NCI-H82 treated with DMSO at 0.1 percent for 48 hours (cell line): Measurements from ENCODE around the gene NDNF.

ENCODE experiments used
- DNase-seq: peaks from one replicate; lab custom pipeline; 2025; ENCODE audit not compliant: unreplicated experiment; lab: John Stamatoyannopoulos, UW

NDNF gene

DNA sequence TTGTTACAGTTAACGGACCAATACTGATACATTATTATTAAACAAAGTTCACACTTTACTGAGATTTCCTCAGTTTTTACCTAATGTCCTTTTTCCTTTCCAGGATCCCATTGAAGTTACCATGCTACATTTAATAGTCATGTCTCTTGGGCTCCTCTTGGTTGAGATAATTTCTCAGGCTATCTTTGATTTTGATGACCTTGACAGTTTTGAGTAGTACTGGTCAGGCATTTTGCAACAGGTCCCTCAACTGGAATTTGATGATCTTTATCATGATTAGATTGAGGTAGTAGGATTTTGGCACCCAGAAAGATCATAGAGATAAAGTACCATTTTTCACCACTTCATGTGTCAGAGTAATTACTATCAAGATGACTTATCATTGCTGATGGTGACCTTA lies 53.8 kb downstream of the NDNF start:
- DNase-seq: no peak

- DNase-seq: no peak
Observed at GRCh38 chr4:121016611-121017010, 55.7 kb downstream of the NDNF start.

- DNase-seq: no peak
Observed at GRCh38 chr4:121015421-121015820, 56.9 kb downstream of the NDNF start.

GRCh38 chr4:121014544-121014943 lies 57.8 kb downstream of the NDNF start:
- no peak for DNase-seq

- no peak for DNase-seq
Observed at GRCh38 chr4:121011780-121012340, 60.5 kb downstream of the NDNF start.

DNA sequence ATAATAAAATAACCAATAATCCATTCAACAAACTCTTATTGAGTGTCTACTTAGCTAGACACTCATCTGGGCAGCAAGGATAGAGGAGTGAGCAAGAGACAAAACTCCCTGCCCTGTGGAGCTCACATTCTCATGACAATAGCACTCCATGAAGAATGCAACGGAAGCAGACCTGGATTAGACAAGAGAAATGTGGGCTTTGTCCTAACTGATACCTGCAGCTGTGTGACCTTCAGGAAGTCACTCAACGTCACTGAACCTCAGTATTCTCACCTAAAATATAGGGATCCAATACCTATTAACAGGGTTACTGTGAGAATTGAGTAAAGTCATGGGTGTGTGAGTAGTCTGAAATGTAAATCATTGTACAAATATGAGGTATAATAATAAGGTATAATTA lies 61.2 kb downstream of the NDNF start:
- DNase-seq: no peak

DNA sequence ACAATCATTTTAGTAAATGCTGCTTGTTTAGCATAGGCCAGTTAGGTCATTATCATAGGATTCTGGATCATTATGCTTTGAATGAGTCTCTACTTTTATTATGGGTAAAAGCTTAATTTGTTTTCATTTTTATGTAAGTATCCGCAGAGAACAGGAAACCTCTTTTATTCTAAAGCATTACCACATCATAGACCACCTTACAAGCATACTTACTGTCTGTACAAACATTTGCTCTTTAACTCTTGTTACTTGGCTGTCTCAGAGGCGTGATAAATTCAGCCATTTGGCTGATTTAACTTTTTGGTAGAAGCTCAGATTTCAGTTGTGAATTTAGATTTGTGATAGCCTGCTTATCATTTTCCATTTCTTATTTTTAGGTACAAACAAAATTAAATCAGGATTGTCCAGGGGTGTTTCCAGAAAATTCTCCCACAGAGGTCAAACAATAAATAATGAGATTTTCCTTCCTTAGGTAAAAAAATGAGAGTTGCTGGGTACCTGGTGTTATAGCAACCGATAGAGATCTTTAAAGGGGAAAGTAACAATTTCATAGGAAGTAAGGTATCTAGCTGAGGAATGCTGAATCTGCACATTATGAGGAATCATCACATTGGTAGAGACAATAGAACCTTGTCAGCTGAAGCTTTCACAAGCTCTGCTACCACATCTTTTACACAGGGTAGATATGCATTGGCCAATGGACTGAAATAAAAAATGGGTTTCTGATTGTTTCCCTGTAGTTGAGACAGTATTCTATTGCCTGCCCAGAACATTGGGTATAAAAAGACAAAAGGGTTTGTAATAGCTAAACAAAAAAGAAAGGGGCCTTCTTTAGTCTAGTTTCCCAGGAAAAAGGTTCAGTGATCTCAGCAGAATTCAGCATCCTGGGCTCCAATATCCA lies 62.5 kb downstream of the NDNF start:
- DNase-seq: no peak

DNA sequence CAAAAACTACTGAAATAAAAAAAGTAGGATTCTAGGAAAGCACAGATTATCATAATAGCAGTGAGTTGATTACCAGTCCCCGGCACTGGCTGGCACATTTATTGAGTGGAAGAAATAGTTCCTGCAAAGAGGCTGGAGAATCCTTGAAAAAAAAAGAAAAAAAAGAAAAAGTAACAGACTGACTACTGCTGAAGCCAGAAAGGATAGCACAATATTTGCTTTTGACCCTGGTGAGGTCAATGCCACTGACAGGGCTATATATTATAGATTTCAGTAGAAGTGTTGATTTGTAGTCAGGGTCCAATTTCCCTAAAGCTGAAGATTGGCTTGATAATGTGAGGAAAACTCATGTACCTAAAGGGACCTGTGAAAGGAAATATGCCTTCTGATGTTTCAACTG lies 64.7 kb downstream of the NDNF start:
- no peak for DNase-seq

GRCh38 chr4:121003863-121004262 lies 68.5 kb downstream of the NDNF start:
- DNase-seq: no peak

- no peak for DNase-seq
Observed at GRCh38 chr4:120995266-120996010, 76.9 kb downstream of the NDNF start.

GRCh38 chr4:120994521-120994920 lies 77.8 kb downstream of the NDNF start:
- no peak for DNase-seq

DNA sequence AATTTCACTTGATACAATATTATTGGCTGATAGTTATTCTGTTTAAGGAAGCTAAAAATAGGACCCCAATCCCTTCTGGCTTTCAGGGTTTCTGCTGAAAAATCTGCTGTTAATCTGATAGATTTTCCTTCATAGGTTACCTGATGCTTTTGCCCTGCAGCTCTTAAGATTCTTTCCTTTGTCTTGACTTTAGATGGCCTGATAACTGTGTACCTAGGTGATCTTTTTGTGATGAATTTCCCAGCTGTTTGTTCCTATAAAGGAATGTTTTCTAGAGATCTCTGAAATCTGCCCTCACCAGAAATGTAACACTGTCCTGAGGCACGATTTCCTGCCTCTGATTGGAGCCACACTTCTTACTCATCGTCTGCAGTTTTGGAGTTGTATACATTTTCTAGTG lies 80.5 kb downstream of the NDNF start:
- DNase-seq: no peak

GRCh38 chr4:120990246-120990645 lies 82.1 kb downstream of the NDNF start:
- no peak for DNase-seq
